Hematopoietic multipotent progenitor cell treated with erythropoietin and hydrocortisone succinate and interleukin-3 and kit ligand, for 17 days (in vitro differentiated cells): ENCODE measurements around the gene SLC11A1.
A peak's percentile ranks its signal among the peaks of the same experiment; 100 is the strongest.

Experiments
- DNase-seq: peaks from one replicate; pipeline ENCODE4 v3.0.0-alpha.2; 2015; ENCODE audit warnings: low spot score

SLC11A1 gene

DNA sequence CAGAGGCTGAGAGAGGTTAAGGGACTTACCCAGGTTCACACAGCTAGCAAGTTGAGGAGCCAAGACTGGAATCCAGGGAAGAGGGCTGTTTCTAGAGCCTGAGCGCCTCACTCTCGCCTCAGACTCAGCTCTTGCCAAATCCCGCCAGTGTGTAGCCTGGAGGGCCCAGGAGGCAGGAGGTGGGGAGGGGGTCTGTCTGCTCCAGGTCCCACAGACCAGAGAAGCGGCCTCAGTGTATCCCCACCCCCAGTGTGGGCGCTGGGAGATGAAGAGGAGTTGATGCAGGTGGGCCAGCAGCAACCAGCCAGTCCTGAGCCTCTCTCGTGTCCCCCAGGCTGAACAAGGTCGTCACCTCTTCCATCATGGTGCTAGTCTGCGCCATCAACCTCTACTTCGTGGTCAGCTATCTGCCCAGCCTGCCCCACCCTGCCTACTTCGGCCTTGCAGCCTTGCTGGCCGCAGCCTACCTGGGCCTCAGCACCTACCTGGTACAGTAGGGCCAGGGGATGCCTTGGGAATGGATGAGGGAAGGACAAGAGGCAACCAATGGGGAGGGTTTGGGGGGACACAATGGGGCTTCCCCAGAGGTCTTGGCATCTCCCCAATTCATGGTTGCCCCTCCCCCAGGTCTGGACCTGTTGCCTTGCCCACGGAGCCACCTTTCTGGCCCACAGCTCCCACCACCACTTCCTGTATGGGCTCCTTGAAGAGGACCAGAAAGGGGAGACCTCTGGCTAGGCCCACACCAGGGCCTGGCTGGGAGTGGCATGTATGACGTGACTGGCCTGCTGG lies 12.4 kb downstream of the SLC11A1 start:
- peak; percentile 29 for DNase-seq

DNA sequence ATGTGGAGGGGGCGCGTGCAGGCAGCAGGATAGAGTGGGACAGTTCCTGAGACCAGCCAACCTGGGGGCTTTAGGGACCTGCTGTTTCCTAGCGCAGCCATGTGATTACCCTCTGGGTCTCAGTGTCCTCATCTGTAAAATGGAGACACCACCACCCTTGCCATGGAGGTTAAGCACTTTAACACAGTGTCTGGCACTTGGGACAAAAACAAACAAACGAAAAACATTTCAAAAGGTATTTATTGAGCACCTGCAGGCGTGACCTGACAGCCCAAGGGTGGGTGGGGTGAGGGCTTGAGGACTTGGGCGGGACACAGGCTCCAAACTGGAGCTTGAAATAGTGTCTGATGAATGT lies 13.0 kb downstream of the SLC11A1 start:
- no peak for DNase-seq

DNA sequence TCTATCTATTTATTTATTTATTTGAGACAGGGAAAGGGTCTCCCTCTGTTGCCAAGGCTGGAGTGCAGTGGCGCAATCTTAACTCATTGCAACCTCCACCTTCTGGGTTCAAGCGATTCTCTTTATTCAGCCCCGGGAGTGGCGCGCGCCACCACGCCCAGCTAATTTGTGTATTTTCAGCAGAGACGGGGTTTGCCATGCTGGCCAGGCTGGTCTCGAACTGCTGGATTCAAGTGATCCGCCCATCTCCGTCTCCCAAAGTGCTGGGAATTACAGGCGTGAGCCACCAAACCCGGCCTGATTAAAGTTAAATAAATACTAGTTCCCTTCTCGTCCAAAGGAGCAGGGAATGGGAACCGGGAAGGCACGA lies 13.4 kb downstream of the SLC11A1 start:
- DNase-seq, result no peak

DNA sequence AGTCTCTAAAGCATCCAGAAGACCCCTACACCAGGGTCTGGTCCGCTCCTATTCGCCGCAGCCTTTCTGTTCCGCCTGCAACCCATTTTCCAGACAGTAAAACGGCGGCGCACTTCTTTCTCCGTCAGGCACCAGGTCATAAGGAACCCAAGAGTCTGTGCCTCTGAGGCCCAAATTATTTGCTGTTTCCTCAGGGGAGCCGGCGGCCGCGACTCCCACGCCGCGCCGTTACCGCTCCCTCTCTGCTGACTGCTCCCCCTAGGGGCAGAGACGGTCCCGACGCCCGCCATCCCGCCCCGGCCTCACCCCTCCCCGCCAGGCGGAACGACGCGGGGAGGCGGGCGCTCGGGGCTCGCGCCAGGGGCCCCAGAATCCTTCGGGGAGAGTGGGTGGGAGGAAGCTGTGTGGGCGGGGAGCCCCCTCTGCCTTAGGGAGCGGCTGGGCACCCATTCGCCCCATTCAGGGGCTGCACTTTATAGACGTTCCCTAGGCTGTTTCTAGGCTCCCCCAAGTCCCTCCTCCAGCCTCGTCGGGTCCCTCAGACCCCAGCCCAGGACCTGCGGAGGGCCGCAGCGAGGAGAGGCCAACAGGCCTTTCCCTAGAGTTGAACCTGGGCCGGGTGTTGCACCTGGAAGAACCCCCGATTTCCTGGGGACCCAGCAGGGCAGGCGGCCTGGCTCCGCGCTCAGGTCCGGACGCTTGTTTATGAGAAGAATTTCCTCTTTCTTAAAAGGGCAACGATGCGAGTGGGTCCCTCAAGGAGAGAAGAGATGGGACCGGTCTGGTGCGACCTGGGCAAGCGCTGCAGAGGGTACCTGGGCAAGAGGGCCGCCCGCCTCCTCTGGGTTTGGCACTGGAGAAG lies 14.0 kb downstream of the SLC11A1 start:
- peak; percentile 91 for DNase-seq

DNA sequence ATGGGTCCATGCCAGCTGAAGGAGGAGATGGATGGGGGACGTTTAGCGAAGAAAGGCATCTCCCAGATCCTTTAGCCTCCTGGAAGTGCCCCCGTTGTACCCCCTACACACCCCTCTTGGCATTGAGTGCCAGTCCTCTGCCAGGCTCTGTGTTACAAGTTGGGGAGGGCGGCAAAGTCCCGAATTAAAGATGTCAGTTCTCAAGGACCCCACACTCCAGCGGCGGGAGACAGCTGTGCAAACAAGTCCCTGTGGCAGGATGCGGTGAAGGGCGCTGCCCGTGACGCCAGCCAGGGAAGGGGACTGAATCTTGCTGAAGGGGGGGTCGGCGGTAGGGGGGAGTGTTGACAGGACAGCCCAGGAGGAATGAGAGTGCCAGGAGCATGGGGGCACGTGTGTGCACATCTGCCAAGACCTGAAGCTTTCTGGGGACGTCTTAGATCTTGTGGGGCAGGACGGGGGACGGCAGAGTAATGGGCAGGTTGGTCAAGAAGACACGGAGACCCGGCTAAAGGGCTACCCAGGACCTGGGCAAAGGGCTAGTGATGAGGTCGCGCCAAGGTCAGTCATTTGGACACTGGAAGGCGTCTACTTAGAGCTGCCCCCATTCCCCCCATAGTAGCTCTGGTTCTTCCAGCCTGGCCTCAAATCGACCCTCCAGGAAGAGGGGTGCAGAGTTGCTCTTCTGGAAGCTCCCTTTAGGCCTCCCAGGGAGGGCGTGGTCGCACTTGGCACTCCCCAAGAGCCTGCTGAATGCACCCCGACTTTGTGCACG lies 14.8 kb downstream of the SLC11A1 start:
- DNase-seq, result peak; percentile 68

DNA sequence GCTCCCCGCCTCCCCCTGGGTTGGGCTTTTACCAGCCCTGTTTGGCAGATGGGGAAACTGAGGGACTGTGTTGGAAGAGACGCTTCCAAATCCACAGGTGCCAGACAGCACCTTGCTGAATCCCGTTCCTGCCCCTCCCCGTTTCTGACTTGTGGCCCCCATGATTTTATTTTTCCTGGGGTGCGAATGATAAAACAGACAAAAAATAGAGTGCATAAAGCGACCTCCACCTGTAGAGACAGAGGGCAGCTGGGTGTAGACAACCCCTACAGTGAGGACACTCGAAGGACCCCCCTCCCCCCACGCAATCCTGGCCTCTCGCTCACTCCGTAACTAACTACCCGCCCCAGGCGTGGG lies 15.4 kb downstream of the SLC11A1 start:
- no peak for DNase-seq

DNA sequence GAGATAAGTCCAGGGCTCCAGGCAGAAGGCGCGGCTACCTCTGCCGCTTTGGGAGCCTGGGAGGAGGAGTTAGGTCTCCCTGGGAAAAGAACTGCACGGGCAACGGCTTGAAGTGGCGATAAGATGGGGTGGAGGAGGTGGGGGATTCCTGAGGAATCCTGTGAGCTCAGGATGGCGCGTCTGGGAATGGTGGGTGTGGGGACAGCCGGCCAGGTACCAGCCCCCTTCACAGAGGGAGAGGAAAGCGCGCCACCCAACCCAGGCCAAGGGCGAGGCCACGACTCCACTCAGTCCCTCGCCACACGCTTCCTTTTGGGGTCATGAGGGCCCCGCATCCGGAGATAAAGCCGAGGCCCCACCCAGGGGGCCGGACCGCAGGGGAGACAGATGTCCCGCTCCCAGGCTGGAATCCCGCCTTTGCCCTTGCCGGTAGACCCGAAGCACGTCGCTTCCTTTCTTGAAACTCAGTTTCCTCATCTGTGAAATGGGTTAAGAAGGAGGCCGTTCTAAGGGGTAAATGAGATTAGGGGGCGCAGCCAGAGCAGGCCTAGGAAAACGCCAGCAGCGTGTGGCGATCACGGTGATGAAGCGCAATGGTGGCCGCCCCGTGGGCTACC lies 15.9 kb downstream of the SLC11A1 start:
- peak; percentile 79 for DNase-seq

DNA sequence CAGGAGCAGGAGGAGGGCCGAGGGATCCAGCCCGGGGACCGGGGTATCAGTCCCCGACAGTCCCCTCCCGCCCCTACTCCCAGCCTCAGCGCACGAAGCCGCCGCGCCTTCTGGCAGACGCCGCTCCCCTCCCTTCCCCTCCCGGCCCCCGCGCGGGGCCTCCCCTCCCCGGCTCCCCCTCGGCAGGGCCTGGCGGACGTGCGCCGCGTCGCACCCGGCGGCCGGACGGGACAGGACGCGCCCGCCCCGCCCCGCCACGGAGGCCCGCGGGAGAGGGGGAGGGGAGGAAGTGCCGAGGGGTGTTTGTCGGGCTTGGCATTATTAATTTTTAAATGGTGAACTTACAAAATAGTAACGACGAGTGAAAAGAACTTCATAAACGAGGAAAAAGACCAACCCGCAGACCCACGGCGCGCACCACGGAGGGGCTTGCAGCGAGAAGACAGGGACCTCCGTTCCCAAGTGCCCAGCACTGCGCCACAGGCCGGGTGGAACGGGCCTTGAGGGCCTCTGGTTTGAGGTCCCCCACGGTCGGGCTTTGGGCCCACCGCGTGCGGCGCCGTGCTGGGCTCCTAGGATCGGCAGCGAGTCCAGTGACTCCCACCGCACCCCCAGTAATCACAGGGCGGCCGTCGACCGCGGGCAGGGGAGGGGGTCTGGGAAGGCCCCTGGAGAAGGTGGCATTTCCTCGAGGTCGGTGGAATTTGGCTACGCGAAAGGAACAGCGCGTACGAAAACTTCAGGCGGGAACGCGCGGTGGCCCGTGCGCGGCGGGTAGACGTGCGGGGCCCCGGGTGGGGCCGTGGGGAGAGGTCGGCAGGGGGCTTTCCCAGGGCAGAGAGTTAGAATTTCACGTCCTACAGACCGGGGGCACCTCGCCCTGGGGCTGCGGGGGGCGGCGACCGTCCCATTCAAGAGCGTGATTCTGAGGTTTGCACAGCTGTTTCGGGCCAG lies 16.6 kb downstream of the SLC11A1 start:
- DNase-seq, result peak; percentile 67

DNA sequence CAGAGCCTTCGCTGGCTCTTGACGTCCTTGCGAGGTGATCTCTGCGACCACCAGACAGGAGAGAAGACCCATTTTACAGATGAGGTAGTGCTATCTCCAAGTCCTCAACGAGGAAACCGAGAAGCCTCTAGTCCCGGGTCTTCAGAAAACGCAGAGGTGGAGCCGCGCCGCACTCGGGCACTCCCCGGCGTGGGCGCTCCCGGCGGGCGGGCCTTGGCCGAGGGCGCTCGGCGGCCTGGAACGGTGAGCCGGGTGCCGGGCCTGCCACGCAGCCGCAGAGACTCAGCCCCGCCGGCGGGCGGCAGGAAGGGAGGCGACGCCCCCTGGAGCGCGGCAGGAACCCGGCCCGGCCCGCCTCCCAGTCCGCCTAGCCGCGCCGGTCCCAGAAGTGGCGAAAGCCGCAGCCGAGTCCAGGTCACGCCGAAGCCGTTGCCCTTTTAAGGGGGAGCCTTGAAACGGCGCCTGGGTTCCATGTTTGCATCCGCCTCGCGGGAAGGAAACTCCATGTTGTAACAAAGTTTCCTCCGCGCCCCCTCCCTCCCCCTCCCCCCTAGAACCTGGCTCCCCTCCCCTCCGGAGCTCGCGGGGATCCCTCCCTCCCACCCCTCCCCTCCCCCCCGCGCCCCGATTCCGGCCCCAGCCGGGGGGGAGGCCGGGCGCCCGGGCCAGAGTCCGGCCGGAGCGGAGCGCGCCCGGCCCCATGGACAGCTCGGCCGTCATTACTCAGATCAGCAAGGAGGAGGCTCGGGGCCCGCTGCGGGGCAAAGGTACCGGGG lies 17.5 kb downstream of the SLC11A1 start, which contains the start of gene CTDSP1:
Gene CTDSP1 (plus strand): TSS at position 478 of the 776 bp plus-strand sequence. CDS start 223 bp downstream, at position 701.
- DNase-seq, result peak; percentile 82

DNA sequence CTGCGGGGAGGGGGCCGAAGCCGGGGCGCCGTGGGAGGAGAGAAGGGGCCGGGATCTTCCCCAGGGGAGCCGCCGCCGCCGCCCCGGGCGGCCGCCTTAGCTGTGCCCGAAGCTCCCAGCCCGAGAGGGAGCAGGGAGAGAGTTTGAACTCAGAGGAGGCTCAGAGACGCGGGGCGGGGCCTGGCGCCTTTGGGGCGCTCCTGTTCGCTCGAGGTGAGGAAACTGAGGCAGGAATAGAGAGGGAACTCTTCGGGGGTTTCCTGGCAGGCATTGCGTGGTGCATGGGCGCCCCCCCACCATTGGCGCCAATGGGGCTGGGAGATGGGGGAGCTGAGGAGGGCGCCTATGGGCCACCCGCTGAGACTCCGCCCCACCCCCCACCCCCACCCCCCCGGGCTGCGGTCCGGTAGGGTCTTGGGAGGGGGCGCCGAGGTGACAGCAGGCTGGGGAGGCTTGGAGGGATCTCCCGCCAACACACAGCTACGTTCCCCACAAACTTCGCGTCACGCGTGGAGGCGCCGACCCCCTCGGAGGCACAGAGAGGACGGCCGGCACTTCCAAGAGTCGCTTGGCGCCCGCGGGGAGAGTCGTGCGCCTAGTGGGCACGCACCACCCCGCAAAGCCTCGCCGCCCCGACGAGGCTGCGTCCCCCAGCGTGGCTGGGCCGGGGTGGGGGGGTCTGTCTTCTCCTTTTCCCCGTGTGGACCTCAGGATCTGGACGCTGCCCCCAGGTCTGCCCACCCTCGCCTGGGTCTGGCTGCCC lies 18.3 kb downstream of the SLC11A1 start:
- peak; percentile 58 for DNase-seq

DNA sequence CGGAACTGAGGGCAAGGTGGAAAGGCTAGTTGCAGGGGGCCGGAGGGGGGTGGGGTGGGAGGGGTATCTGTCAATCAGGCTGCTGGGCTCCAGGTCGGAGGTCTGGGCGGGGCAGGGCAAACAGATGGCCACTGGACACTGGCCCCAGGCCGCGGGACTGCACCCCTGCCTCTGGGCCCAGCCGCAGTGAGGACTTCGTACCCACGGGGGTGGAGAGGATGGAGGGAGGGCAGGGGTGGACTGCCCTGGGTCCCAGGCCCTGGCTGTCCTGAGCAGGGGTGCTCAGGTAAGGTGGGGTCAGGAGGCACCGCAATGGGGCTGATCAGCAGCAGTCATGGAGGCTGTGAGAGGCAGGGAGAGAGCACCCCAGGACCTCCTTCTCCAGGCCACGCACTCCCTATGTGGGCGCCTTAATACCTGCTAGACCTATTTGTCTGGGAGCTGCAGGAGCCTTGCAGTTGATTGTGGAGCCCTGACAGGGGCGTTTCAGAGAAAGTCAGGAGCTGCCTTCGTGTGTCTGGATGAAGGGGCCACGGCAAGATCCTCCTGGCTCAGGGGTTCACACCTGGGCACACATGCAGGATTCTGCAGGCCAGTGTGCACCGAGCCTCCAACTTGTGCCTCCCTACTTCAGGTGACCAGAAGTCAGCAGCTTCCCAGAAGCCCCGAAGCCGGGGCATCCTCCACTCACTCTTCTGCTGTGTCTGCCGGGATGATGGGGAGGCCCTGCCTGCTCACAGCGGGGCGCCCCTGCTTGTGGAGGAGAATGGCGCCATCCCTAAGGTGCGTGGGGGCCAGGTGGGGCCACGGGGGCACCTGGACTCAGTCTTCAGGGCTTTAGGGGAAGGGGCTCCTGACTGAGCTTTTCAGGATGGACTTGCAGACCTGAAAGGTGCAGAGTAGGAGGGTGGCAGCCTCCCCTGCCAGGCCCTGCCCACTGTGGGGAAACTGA lies 19.1 kb downstream of the SLC11A1 start:
- DNase-seq, result peak; percentile 21

DNA sequence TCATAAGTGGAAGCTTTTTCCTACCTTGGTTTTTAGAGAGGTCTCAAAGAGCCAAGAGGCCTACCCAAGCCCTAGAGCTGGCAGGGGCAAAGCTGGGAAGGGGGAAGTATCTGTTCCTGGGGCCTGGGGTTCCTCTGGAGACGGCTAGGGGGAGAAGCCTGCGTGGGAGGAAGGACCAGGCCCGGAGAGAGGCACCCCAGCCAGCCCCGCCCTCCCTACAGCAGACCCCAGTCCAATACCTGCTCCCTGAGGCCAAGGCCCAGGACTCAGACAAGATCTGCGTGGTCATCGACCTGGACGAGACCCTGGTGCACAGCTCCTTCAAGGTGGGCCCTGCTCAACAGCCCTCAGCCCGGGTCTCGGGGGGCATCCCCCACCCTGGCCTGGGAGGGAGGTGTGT lies 19.8 kb downstream of the SLC11A1 start:
- no peak for DNase-seq

DNA sequence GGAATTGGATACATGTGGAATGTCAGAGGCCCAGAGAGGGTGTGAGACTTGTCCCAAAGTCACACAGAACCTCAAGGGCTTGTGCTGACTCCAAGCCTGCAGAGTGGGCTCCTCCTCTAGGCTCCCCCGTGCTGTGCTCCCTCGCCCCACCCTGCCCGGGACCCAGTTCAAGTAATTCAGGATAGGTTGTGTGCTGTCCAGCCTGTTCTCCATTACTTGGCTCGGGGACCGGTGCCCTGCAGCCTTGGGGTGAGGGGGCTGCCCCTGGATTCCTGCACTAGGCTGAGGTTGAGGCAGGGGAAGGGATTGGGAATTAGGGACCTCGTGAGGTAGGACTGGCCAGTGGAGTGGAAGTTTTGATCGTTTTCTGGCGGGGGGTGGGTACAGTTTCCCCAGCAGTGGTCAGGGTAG lies 20.4 kb downstream of the SLC11A1 start:
- no peak for DNase-seq

DNA sequence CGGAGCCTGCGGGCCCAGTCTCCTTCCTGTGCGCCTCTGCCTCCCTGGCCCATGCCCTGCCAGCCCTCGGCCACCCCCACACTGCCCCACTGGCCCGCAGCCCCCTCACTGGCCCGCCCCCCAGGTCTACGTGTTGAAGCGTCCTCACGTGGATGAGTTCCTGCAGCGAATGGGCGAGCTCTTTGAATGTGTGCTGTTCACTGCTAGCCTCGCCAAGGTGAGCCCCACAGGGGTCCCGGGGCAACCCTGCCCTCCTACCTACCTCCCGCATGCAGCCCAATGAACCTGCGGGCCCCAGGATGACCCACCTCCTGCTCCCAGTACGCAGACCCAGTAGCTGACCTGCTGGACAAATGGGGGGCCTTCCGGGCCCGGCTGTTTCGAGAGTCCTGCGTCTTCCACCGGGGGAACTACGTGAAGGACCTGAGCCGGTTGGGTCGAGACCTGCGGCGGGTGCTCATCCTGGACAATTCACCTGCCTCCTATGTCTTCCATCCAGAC lies 20.9 kb downstream of the SLC11A1 start:
- DNase-seq, result no peak

DNA sequence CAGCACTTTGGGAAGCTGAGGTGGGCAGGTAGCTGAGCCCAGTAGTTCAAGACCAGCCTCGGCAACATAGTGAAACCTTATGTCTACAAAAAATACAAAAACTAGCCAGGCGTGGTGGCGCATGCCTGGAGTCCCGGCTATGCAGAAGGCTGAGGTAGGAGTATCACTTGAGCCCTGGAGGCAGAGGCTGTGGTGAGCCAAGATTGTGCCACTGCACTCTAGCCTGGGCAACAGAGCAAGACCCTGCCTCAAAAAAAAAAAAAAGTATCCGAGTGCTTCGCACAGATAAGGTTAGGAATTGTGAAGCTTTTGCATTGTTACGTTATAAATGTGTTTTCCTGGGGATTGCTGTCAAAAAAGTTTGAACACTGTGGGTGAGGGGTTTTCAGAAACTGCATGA lies 21.7 kb downstream of the SLC11A1 start:
- DNase-seq, result no peak

DNA sequence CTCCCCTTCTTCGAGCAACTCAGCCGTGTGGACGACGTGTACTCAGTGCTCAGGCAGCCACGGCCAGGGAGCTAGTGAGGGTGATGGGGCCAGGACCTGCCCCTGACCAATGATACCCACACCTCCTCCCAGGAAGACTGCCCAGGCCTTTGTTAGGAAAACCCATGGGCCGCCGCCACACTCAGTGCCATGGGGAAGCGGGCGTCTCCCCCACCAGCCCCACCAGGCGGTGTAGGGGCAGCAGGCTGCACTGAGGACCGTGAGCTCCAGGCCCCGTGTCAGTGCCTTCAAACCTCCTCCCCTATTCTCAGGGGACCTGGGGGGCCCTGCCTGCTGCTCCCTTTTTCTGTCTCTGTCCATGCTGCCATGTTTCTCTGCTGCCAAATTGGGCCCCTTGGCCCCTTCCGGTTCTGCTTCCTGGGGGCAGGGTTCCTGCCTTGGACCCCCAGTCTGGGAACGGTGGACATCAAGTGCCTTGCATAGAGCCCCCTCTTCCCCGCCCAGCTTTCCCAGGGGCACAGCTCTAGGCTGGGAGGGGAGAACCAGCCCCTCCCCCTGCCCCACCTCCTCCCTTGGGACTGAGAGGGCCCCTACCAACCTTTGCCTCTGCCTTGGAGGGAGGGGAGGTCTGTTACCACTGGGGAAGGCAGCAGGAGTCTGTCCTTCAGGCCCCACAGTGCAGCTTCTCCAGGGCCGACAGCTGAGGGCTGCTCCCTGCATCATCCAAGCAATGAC lies 22.4 kb downstream of the SLC11A1 start:
- no peak for DNase-seq

DNA sequence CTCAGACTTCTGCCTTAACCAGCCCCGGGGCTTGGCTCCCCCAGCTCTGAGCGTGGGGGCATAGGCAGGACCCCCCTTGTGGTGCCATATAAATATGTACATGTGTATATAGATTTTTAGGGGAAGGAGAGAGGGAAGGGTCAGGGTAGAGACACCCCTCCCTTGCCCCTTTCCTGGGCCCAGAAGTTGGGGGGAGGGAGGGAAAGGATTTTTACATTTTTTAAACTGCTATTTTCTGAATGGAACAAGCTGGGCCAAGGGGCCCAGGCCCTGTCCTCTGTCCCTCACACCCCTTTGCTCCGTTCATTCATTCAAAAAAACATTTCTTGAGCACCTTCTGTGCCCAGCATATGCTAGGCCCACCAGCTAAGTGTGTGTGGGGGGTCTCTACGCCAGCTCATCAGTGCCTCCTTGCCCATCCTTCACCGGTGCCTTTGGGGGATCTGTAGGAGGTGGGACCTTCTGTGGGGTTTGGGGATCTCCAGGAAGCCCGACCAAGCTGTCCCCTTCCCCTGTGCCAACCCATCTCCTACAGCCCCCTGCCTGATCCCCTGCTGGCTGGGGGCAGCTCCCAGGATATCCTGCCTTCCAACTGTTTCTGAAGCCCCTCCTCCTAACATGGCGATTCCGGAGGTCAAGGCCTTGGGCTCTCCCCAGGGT lies 23.1 kb downstream of the SLC11A1 start:
- DNase-seq, result no peak
